ENCODE measurements around the gene CRTAP. TPM values are rescaled to one million over a fixed set of nuclear protein-coding genes. Genes with fewer than 3 reads are reported as not detected.
"Not testable (repeated sequence)": the region's sequence is repeated elsewhere in the genome, so short reads cannot be mapped to it uniquely, and the experiment has no call there.

CRTAP gene
- total and polyA plus RNA-seq, 2 of the 13 experiments (the other 11 are each of a cell fraction or from before 2014, with no cell fraction given) = 54.2 to 119 TPM

DNA sequence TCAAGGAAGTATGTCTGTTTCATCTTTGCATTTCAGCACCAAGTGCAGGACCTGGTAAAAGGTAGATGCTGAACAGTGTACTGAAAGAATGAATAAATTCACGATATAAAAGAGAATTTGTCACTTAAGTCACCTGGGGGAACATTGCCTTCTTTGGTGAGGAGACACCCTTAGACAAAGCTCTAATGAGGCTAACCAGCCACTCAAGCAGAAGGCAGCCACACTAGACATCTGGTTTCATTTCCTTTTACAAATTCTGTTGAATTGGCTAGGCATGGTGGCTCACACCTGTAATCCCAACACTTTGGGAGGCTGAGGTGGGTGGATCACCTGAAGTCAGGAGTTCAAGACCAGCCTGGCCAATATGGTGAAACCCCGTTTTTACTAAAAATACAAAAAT, 7.0 kb upstream of the CRTAP start:
- H3K9ac ChIP-seq (ENCODE audit: insufficient read depth, low read depth, low read length); H3K27me3 ChIP-seq (ENCODE audit: control insufficient read depth in 1 of 2, insufficient read depth in 2 of 2, low read length in 2 of 2); DNase-seq (ENCODE audit: low spot score); H2AFZ ChIP-seq (ENCODE audit: low read length); H3K79me2 ChIP-seq (ENCODE audit: insufficient read depth, low read length); H3K27ac ChIP-seq (ENCODE audit: extremely low read length, insufficient read depth, low read length); POLR2A ChIA-PET; BruUV-seq (replicated peaks); ATAC-seq; intact Hi-C loops (cut with micrococcal nuclease; ENCODE audit: unreplicated experiment); H3K36me3 ChIP-seq (replicated peaks in 1 of 2; ENCODE audit: control insufficient read depth in 1 of 2, insufficient read depth in 2 of 2, low read length in 2 of 2); H3K9me3 ChIP-seq (ENCODE audit: low read length); in situ Hi-C loops (cut with HindIII; ENCODE audit: extremely low pct_ligation_motif_present, low pct_unique_long_range_greater_than_20kb); FAIRE-seq; H3K4me3 ChIP-seq (replicated peaks in 1 of 3; ENCODE audit: insufficient read depth in 1 of 3, low read depth in 2 of 3, low read length in 3 of 3); H3K4me2 ChIP-seq (ENCODE audit: low read depth, low read length); CTCF ChIA-PET (ENCODE audit: low intra/inter-chr PET ratio, low total read pairs); H4K20me1 ChIP-seq (ENCODE audit: insufficient read depth, low read length): not testable (repeated sequence)
- 44% methylated on average over 2 of the region's 2 CpGs for WGBS (ENCODE audit: low lambda C conversion rate)
- H3K4me1 ChIP-seq (ENCODE audit: insufficient read depth, low read length) = peaks cover 26% of the 10 kb centered on the region

DNA sequence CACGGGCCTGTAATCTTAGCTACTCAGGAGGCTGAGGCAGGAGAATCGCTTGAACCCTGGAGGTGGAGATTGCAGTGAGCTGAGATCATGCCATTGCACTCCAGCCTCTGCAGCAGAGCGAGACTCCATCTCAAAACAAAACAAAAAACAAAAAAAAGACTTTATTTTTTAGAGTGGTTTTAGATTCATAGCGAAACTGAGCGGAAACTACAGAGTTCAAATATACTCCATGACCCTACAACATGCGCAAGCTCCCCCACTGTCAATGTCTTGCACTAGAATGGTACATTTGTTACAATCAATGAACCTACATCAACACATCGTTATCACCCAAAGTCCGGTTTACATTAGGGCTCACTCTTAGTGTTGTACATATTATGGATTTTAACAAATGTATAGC, 2.2 kb upstream of the CRTAP start:
- in situ Hi-C loops (cut with HindIII; ENCODE audit: extremely low pct_ligation_motif_present, low pct_unique_long_range_greater_than_20kb) (no loop called here), intact Hi-C loops (cut with micrococcal nuclease; ENCODE audit: unreplicated experiment) (no loop called here)
- H3K4me3 ChIP-seq (replicated peaks in 1 of 3; ENCODE audit: insufficient read depth in 1 of 3, low read depth in 2 of 3, low read length in 3 of 3) = no peak overlapping the region
- H3K36me3 ChIP-seq (replicated peaks in 1 of 2; ENCODE audit: control insufficient read depth in 1 of 2, insufficient read depth in 2 of 2, low read length in 2 of 2) = no peaks in the 10 kb centered on the region
- BruUV-seq (replicated peaks) = no TSS peak
- H3K9me3 ChIP-seq (ENCODE audit: low read length) = no peaks in the 10 kb centered on the region
- peaks cover 20% of the 10 kb centered on the region for H3K4me1 ChIP-seq (ENCODE audit: insufficient read depth, low read length)
- DNase-seq (ENCODE audit: low spot score) = no peak
- H3K79me2 ChIP-seq (ENCODE audit: insufficient read depth, low read length) = peaks cover 2% of the 10 kb centered on the region
- H3K27ac ChIP-seq (ENCODE audit: extremely low read length, insufficient read depth, low read length) = no peak overlapping the region
- H3K4me2 ChIP-seq (ENCODE audit: low read depth, low read length) = no peak overlapping the region
- H3K27me3 ChIP-seq (ENCODE audit: control insufficient read depth in 1 of 2, insufficient read depth in 2 of 2, low read length in 2 of 2) = no peaks in the 10 kb centered on the region; a peak in 2 of 5 replicates
- ATAC-seq = no peak
- no peak for FAIRE-seq
- H3K9ac ChIP-seq (ENCODE audit: insufficient read depth, low read depth, low read length) = no peak overlapping the region
- POLR2A ChIA-PET = no interaction called here
- H4K20me1 ChIP-seq (ENCODE audit: insufficient read depth, low read length) = no peaks in the 10 kb centered on the region
- 78% methylated on average over 8 of the region's 8 CpGs for WGBS (ENCODE audit: low lambda C conversion rate)
- CTCF ChIA-PET (ENCODE audit: low intra/inter-chr PET ratio, low total read pairs) = no interaction called here
- H2AFZ ChIP-seq (ENCODE audit: low read length) = no peak overlapping the region
- TF ChIP-seq ZNF652 (CRISPR knock-in tag; IDR thresholded peaks at IDR 0.05; ENCODE audit: borderline replicate concordance, low read depth) (no peak), SKI (IDR thresholded peaks at IDR 0.05; ENCODE audit: partially characterized antibody) (no peak), ZNF230 (CRISPR knock-in tag; IDR thresholded peaks at IDR 0.05) (no peak), RBM39 (IDR thresholded peaks at IDR 0.05; ENCODE audit: low read depth, low read length, poor library complexity, severe bottlenecking) (no peak), ZBTB1 (CRISPR knock-in tag; IDR thresholded peaks at IDR 0.05; ENCODE audit: borderline replicate concordance) (no peak), SMARCC2 (IDR thresholded peaks at IDR 0.05) (no peak), ZNF224 (CRISPR knock-in tag; IDR thresholded peaks at IDR 0.05) (no peak), SMC3 (IDR thresholded peaks at IDR 0.05; ENCODE audit: low read length) (no peak), ZNF264 (CRISPR knock-in tag; IDR thresholded peaks at IDR 0.05) (no peak), ZNF879 (CRISPR knock-in tag; IDR thresholded peaks at IDR 0.05) (no peak), ISL2 (CRISPR knock-in tag; IDR thresholded peaks at IDR 0.05) (no peak)
- TF ChIP-seq, protein P1, sequence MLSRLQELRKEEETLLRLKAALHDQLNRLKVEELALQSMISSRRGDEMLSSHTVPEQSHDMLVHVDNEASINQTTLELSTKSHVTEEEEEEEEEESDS (CRISPR knock-in tag; IDR thresholded peaks at IDR 0.05; ENCODE audit: borderline replicate concordance) = no peak
- TF ChIP-seq, protein P2, sequence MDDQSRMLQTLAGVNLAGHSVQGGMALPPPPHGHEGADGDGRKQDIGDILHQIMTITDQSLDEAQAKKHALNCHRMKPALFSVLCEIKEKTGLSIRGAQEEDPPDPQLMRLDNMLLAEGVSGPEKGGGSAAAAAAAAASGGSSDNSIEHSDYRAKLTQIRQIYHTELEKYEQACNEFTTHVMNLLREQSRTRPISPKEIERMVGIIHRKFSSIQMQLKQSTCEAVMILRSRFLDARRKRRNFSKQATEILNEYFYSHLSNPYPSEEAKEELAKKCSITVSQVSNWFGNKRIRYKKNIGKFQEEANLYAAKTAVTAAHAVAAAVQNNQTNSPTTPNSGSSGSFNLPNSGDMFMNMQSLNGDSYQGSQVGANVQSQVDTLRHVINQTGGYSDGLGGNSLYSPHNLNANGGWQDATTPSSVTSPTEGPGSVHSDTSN (CRISPR knock-in tag; IDR thresholded peaks at IDR 0.05; ENCODE audit: borderline replicate concordance) = no peak
- TF ChIP-seq, protein P3, sequence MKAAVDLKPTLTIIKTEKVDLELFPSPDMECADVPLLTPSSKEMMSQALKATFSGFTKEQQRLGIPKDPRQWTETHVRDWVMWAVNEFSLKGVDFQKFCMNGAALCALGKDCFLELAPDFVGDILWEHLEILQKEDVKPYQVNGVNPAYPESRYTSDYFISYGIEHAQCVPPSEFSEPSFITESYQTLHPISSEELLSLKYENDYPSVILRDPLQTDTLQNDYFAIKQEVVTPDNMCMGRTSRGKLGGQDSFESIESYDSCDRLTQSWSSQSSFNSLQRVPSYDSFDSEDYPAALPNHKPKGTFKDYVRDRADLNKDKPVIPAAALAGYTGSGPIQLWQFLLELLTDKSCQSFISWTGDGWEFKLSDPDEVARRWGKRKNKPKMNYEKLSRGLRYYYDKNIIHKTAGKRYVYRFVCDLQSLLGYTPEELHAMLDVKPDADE (CRISPR knock-in tag; IDR thresholded peaks at IDR 0.05) = no peak

All from HepG2 (cell line).